ENCODE data around the gene HMG20A.
A peak's percentile ranks its signal among the peaks of the same experiment; 100 is the strongest.

Gene HMG20A

DNA sequence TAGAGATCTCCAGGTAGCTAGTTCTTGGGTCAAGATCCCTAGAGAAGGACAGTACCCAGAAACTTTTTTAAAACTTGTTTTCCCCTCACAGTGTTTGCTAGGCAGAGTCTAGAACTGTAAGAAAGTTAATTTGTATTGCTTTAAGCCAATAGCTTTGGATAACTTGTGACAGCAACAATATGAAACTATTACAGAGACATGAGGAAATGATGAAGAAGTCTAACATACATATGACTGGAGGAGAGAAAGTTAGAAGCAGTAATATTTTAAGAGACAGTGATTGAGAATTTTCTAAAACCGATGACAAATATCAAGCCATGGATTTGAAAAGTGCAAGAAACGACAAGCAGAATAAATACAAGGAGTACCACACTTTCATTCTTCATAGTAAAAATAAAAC lies 10.0 kb downstream of the HMG20A start:
- Histone ChIP-seq H3K36me3 (ENCODE audit: control insufficient read depth, insufficient read depth, low read length) (no peaks in the 10 kb centered on the region), H3K4me1 (ENCODE audit: control insufficient read depth, insufficient read depth, low read length, poor library complexity, severe bottlenecking) (no peaks in the 10 kb centered on the region), H3K4me3 (ENCODE audit: extremely low read depth, insufficient read depth, low read length, poor library complexity, severe bottlenecking) (no peak overlapping the region), H3K27ac (ENCODE audit: low read depth, low read length, severe bottlenecking) (no peak overlapping the region), H3K9me3 (ENCODE audit: control insufficient read depth, low read length) (no peaks in the 10 kb centered on the region)
- no CpG with 5 or more reads among the region's 2 CpGs for WGBS, 2 experiments (ENCODE audit: insufficient coverage in 2 of 2)

DNA sequence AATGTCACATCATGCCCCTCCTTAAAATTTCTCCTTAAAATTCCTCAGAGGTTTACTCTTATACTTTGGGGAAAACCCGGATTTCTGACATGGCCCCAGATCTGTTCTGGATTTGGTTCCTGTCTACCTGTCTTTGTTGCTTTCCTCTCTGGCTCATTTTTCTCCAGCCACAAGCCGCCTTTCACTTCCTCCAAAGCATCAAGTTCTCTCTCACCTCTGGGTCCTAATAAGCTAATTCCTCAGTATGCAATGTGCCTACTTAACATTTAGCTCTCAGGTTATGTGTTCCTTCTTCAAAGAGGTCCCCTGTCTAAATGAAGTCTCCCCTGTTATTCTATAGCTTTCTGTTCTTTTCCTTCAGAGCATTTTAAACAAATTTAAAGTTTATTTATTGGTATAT lies 16.1 kb downstream of the HMG20A start:
- peaks cover 5% of the 10 kb centered on the region for H3K4me1 ChIP-seq (ENCODE audit: control insufficient read depth, insufficient read depth, low read length, poor library complexity, severe bottlenecking)
- no peak overlapping the region for H3K27ac ChIP-seq (ENCODE audit: low read depth, low read length, severe bottlenecking)
- 91 to 100% methylated on average over 2 of the region's 2 CpGs for WGBS, 2 experiments (ENCODE audit: insufficient coverage in 2 of 2)
- H3K4me3 ChIP-seq (ENCODE audit: extremely low read depth, insufficient read depth, low read length, poor library complexity, severe bottlenecking), result no peak overlapping the region
- H3K9me3 ChIP-seq (ENCODE audit: control insufficient read depth, low read length), result no peaks in the 10 kb centered on the region
- H3K36me3 ChIP-seq (ENCODE audit: control insufficient read depth, insufficient read depth, low read length), result peaks cover 3% of the 10 kb centered on the region

DNA sequence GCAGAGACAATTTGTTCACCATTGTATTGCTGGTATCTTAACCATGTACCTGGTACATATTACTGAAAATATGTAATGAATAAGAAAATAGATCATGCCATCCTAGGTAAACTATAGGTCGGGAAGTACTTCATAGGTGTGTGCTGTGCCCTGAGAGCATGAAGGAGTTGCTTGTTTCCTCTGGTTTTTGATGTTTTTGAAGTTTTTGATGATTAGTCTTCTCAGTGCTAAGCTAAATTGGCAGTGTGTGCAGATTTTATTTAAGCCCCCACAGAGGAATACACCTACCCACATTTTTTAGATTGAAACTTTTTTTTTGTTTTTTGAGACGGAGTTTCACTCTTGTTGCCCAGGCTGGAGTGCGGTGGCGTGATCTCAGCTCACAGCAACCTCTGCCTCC lies 16.6 kb downstream of the HMG20A start:
- Histone ChIP-seq H3K4me1 (ENCODE audit: control insufficient read depth, insufficient read depth, low read length, poor library complexity, severe bottlenecking) (peaks cover 5% of the 10 kb centered on the region), H3K36me3 (ENCODE audit: control insufficient read depth, insufficient read depth, low read length) (peaks cover 3% of the 10 kb centered on the region), H3K27ac (ENCODE audit: low read depth, low read length, severe bottlenecking) (no peak overlapping the region), H3K4me3 (ENCODE audit: extremely low read depth, insufficient read depth, low read length, poor library complexity, severe bottlenecking) (no peak overlapping the region), H3K9me3 (ENCODE audit: control insufficient read depth, low read length) (no peaks in the 10 kb centered on the region)
- 89 to 100% methylated on average over 1 to 3 of the region's 4 CpGs for WGBS, 2 experiments (ENCODE audit: insufficient coverage in 2 of 2)

DNA sequence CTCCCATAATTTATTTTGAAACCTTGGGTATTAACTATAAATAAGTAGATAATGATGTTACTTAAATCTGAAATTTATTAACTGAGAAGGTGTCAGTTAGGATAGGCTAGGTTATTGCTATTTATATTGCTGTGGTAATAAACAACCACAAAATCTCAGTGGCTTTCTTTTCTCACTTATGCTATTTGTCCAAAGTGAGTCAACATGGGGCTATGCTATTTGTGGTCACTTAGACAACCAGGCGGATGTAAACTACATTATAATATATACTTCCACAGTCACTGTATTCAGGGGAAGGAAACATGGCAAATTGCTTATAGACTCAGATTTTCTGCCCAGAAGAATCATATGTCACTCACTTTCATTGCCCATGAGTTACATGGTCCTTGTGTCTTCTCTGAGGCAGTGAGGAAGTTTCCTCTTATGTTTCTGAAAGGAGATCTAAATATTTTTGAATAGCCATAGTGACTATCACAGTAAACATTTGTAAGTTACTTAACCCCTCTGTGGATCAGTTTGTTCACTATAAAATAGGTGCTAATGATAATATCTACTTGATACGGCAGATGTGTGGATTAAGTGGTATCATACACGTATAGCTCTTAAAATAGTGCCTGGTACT lies 19.8 kb downstream of the HMG20A start:
- Histone ChIP-seq H3K36me3 (ENCODE audit: control insufficient read depth, insufficient read depth, low read length) (peaks cover 3% of the 10 kb centered on the region), H3K4me3 (ENCODE audit: extremely low read depth, insufficient read depth, low read length, poor library complexity, severe bottlenecking) (no peak overlapping the region), H3K27ac (ENCODE audit: low read depth, low read length, severe bottlenecking) (no peak overlapping the region), H3K9me3 (ENCODE audit: control insufficient read depth, low read length) (no peaks in the 10 kb centered on the region), H3K4me1 (ENCODE audit: control insufficient read depth, insufficient read depth, low read length, poor library complexity, severe bottlenecking) (peaks cover 5% of the 10 kb centered on the region)
- WGBS, 2 experiments (ENCODE audit: insufficient coverage in 2 of 2), result no CpG with 5 or more reads among the region's 3 CpGs

DNA sequence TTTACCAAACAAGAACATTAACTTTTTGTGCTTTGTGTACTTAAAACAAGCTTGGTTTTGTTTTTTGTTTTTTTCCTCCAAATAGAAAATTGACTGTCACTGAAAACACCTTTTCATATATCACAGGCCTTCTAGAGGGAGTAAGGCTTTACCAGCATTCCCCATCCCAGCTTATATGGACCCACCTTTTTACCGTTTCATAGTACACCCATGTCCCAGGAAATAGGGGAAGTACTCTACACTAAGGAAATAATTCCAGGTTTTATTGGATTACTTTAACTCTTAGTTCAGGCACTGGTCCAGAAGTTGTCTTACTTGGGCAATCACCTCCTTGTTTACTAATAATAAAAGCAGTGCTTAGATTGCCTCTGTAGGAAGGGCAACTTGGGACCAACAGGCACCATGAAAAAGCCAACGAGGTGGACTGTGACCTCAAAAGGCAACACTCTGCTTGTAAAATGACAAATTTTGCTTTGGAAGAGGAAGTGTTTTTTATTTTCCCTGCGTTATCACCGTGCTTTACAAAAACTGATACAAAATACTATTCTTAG lies 26.2 kb downstream of the HMG20A start:
- H3K27ac ChIP-seq (ENCODE audit: low read depth, low read length, severe bottlenecking), result no peak overlapping the region
- H3K4me1 ChIP-seq (ENCODE audit: control insufficient read depth, insufficient read depth, low read length, poor library complexity, severe bottlenecking), result no peaks in the 10 kb centered on the region
- H3K4me3 ChIP-seq (ENCODE audit: extremely low read depth, insufficient read depth, low read length, poor library complexity, severe bottlenecking), result no peak overlapping the region
- peaks cover 17% of the 10 kb centered on the region for H3K36me3 ChIP-seq (ENCODE audit: control insufficient read depth, insufficient read depth, low read length)
- no peaks in the 10 kb centered on the region for H3K9me3 ChIP-seq (ENCODE audit: control insufficient read depth, low read length)
- WGBS, 2 experiments (ENCODE audit: insufficient coverage in 2 of 2), result 100% methylated on average over 1 to 2 of the region's 4 CpGs

DNA sequence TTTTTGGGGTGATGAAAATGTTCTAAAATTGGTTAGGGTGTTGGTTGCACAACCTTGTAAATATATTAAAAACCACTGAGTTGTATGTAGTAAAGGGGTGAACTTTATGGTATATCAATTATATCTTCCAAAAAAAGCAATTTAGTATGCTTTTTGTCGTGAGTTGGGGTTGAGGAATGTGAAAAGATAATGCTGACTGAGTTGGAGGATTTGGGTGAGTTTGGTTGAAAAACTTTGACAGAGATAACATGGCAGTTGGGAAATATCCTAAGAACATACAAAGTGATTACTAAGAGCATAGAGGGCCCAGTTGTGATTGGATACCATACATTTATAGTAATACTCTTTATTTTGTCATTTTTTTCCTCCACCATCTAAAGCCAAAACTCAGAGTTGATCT lies 33.6 kb downstream of the HMG20A start:
- Histone ChIP-seq H3K27ac (ENCODE audit: low read depth, low read length, severe bottlenecking) (no peak overlapping the region), H3K4me1 (ENCODE audit: control insufficient read depth, insufficient read depth, low read length, poor library complexity, severe bottlenecking) (peaks cover 18% of the 10 kb centered on the region), H3K36me3 (ENCODE audit: control insufficient read depth, insufficient read depth, low read length) (peaks cover 25% of the 10 kb centered on the region), H3K4me3 (ENCODE audit: extremely low read depth, insufficient read depth, low read length, poor library complexity, severe bottlenecking) (no peak overlapping the region), H3K9me3 (ENCODE audit: control insufficient read depth, low read length) (no peaks in the 10 kb centered on the region)
- 67% methylated on average over 1 of the region's 1 CpG; no CpG with 5 or more reads in 1 of the 2 experiments for WGBS, 2 experiments (ENCODE audit: insufficient coverage in 2 of 2)

DNA sequence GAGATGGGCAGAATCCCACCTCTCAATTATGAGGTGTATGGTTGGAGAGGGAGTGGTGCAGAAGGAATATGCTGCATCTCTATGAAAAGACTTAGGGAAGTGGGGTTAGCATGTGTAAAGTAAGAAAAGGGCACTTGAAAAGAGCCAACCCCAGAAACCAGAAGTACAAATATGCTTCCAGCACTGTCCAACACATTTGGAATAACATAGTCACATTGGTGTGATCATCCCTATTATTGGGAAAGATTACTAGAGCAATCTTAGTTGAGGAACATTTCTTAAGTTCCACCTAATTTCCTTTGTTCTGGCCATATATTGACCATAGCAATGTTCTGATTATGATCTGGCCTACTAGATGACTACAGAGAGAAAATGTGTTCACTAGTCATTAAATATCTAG lies 34.3 kb downstream of the HMG20A start:
- peaks cover 18% of the 10 kb centered on the region for H3K4me1 ChIP-seq (ENCODE audit: control insufficient read depth, insufficient read depth, low read length, poor library complexity, severe bottlenecking)
- no peak overlapping the region for H3K4me3 ChIP-seq (ENCODE audit: extremely low read depth, insufficient read depth, low read length, poor library complexity, severe bottlenecking)
- no peak overlapping the region for H3K27ac ChIP-seq (ENCODE audit: low read depth, low read length, severe bottlenecking)
- no peaks in the 10 kb centered on the region for H3K9me3 ChIP-seq (ENCODE audit: control insufficient read depth, low read length)
- H3K36me3 ChIP-seq (ENCODE audit: control insufficient read depth, insufficient read depth, low read length), result peaks cover 26% of the 10 kb centered on the region

DNA sequence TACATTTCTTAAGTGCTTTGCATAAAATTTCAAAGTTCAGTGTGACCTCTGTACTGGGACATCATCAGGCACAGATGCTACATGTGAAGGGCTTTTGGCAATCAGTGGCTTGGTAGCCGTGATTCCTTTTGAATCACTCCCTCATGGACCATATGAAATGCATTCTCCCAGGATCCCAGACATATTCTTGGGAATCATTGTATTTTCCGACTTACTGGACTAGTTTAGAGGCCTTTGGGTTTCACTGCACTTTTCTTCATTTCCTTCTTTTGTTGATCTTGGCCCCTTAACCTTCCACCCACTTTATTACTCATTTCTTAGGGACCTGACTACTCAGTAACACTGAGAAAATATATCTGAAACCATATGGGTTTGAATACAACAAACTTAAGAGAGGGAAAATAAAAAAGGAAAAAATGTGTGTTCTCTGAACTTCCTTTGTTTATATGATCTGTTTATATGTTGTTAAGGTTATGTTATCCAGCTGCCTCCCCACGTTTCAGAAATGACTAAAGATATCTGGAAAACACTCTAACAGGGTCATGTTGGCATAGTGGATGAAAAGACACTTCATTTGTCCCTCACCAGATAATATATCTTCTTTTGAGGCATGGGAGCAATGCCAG lies 35.1 kb downstream of the HMG20A start:
- Histone ChIP-seq H3K4me1 (ENCODE audit: control insufficient read depth, insufficient read depth, low read length, poor library complexity, severe bottlenecking) (peaks cover 19% of the 10 kb centered on the region), H3K36me3 (ENCODE audit: control insufficient read depth, insufficient read depth, low read length) (peaks cover 26% of the 10 kb centered on the region), H3K4me3 (ENCODE audit: extremely low read depth, insufficient read depth, low read length, poor library complexity, severe bottlenecking) (no peak overlapping the region), H3K9me3 (ENCODE audit: control insufficient read depth, low read length) (no peaks in the 10 kb centered on the region), H3K27ac (ENCODE audit: low read depth, low read length, severe bottlenecking) (peak overlapping the region; percentile 51)
- 63 to 86% methylated on average over 1 to 2 of the region's 3 CpGs for WGBS, 2 experiments (ENCODE audit: insufficient coverage in 2 of 2)

DNA sequence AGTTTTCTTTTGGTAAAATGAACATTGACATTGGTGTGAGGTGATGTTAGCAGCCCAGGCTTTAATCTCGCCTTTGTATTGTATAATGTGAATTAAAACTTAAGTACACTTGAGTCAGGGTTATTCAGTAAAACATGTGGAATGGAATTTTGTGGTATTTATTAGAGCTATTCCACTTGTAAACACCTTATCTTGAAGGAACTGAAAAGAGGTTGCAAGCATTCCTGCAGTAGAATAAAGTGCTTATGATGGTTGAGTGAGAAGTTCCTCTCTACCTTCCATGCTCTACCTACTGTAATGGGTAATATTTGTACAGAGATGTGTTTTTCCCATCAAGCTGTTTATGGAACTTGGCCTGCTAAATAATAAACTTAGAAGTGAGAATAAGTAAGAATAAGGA lies 36.1 kb downstream of the HMG20A start:
- peaks cover 31% of the 10 kb centered on the region for H3K36me3 ChIP-seq (ENCODE audit: control insufficient read depth, insufficient read depth, low read length)
- 86 to 100% methylated on average over 1 of the region's 1 CpG for WGBS, 2 experiments (ENCODE audit: insufficient coverage in 2 of 2)
- H3K4me3 ChIP-seq (ENCODE audit: extremely low read depth, insufficient read depth, low read length, poor library complexity, severe bottlenecking), result no peak overlapping the region
- no peak overlapping the region for H3K27ac ChIP-seq (ENCODE audit: low read depth, low read length, severe bottlenecking)
- H3K4me1 ChIP-seq (ENCODE audit: control insufficient read depth, insufficient read depth, low read length, poor library complexity, severe bottlenecking), result peaks cover 24% of the 10 kb centered on the region
- no peaks in the 10 kb centered on the region for H3K9me3 ChIP-seq (ENCODE audit: control insufficient read depth, low read length)

DNA sequence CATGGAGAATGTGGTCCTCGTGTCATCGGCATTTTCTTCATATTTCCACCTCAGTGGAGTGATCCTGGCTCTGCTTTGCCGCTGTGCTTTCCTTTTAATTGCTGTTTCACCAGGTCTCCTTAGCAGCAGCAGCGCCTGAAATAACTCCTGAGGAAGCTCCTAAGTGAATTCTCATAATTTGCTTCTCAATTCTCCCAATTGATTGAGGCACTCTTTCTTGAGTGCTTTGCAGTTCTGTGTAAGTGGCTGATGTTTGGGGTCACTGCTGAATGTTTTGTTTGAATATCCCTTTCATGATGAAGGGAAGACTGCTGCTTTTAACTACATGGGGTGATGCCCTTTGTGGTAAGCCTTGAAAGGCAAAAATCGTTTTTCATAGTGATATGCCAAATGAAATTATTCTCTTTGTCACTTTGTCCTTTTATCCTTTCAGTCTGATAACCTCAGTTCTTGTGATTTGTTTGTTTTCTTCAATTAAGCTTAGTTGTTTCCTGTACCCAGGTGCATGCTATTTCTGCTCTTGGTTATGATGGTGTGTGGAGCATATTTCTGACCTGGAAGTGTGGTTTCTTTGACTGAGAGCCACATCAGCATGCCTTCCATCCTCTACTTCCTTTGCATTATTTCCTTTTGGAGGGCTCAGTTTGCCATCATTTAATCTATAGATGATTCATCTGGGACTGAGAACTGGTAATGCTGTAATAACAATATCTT lies 36.7 kb downstream of the HMG20A start:
- no peak overlapping the region for H3K4me3 ChIP-seq (ENCODE audit: extremely low read depth, insufficient read depth, low read length, poor library complexity, severe bottlenecking)
- peaks cover 30% of the 10 kb centered on the region for H3K4me1 ChIP-seq (ENCODE audit: control insufficient read depth, insufficient read depth, low read length, poor library complexity, severe bottlenecking)
- peaks cover 35% of the 10 kb centered on the region for H3K36me3 ChIP-seq (ENCODE audit: control insufficient read depth, insufficient read depth, low read length)
- H3K27ac ChIP-seq (ENCODE audit: low read depth, low read length, severe bottlenecking), result no peak overlapping the region
- 86 to 92% methylated on average over 4 to 5 of the region's 5 CpGs for WGBS, 2 experiments (ENCODE audit: insufficient coverage in 2 of 2)
- H3K9me3 ChIP-seq (ENCODE audit: control insufficient read depth, low read length), result no peaks in the 10 kb centered on the region

DNA sequence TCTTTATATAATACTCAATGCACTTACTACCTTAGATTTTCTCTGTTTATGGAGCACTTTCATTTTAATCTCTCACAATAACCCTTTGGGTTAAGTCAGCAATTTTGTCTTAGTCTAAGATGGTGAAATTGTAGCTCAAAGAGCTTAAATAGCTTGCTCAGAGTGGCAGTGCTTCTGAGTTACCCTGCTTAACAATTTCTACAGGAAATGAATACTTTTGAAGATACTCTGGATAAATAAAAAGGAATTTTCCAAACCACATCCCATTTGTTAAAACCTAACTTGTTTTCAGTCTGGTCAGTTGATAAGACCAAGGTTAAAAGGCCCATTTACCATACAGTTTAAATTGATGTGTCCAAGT lies 37.2 kb downstream of the HMG20A start:
- peaks cover 35% of the 10 kb centered on the region for H3K36me3 ChIP-seq (ENCODE audit: control insufficient read depth, insufficient read depth, low read length)
- no peak overlapping the region for H3K4me3 ChIP-seq (ENCODE audit: extremely low read depth, insufficient read depth, low read length, poor library complexity, severe bottlenecking)
- peaks cover 32% of the 10 kb centered on the region for H3K4me1 ChIP-seq (ENCODE audit: control insufficient read depth, insufficient read depth, low read length, poor library complexity, severe bottlenecking)
- H3K9me3 ChIP-seq (ENCODE audit: control insufficient read depth, low read length), result no peaks in the 10 kb centered on the region
- H3K27ac ChIP-seq (ENCODE audit: low read depth, low read length, severe bottlenecking), result no peak overlapping the region
